Measurements from ENCODE around the gene PIGC. TPM values are rescaled to one million over a fixed set of nuclear protein-coding genes. Genes with fewer than 3 reads are reported as not detected.

The PIGC gene
- total RNA-seq, 1 experiment from 2014 or later: 26.1 TPM

DNA sequence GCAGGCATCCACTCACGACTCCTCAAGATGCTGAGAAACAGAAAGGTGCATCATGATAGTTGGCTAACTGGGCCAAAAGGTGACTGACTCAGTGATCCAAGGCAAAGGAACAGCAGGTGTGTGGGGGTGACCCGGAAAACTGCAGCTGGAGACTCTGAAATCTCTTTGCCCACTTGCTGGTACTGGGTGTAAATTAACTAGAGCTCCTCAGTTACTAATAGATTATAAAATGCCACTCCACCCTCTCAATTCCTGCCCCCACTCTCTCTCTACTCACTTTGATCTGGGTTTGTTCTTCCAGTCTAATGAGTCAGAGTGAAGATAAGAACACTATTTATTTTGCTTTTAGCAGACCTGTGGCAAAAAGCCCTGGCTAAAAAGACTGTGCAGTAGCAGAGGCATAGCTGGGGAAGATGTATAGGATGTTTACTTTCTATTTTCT lies 7.2 kb upstream of the PIGC start:
- CTCF ChIA-PET: interaction anchor here (1.0 to 3.1 kb wide), 4 partner anchors 10 to 269 kb away, joined by 3 to 21 read pairs (median 4); partner anchors contain the start of gene SUCO
- peak overlapping the region; percentile 68 for H3K4me3 Mint-ChIP-seq (ENCODE audit: unreplicated experiment)

GRCh38 chr1:172450524-172450885 lies 6.6 kb upstream of the PIGC start:
- CTCF ChIA-PET: interaction anchor here (0.7 to 3.1 kb wide), 6 partner anchors 10 to 275 kb away, joined by 3 to 21 read pairs (median 4); partner anchors contain the start of gene SUCO
- BruUV-seq (replicated peaks): no TSS peak
- Mint-ChIP-seq H3K27ac (ENCODE audit: unreplicated experiment) (peak overlapping the region; percentile 88), H3K9me3 (ENCODE audit: unreplicated experiment) (no peaks in the 10 kb centered on the region), H3K27me3 (ENCODE audit: insufficient read depth, unreplicated experiment) (no peaks in the 10 kb centered on the region), H3K4me1 (ENCODE audit: low read depth, unreplicated experiment) (peaks cover 61% of the 10 kb centered on the region), H3K36me3 (ENCODE audit: insufficient read depth, unreplicated experiment) (no peaks in the 10 kb centered on the region), H3K4me3 (ENCODE audit: unreplicated experiment) (peak overlapping the region; percentile 68)
- H3K4me1 ChIP-seq: peaks cover 70% of the 10 kb centered on the region
- H3K27me3 ChIP-seq (replicated peaks; ENCODE audit: control insufficient read depth, insufficient read depth, low read length): no peaks in the 10 kb centered on the region
- POLR2A ChIA-PET: interaction anchor here (0.6 to 3.2 kb wide), 3 partner anchors 10 to 82 kb away, joined by 3 to 42 read pairs (median 5); partner anchors contain the start of gene SUCO
- no peaks in the 10 kb centered on the region for H3K36me3 ChIP-seq (ENCODE audit: control insufficient read depth, insufficient read depth, low read length)
- peak overlapping the region; percentile 9 for H3K4me3 ChIP-seq (ENCODE audit: low read depth, low read length)
- TF ChIP-seq, protein P1, sequence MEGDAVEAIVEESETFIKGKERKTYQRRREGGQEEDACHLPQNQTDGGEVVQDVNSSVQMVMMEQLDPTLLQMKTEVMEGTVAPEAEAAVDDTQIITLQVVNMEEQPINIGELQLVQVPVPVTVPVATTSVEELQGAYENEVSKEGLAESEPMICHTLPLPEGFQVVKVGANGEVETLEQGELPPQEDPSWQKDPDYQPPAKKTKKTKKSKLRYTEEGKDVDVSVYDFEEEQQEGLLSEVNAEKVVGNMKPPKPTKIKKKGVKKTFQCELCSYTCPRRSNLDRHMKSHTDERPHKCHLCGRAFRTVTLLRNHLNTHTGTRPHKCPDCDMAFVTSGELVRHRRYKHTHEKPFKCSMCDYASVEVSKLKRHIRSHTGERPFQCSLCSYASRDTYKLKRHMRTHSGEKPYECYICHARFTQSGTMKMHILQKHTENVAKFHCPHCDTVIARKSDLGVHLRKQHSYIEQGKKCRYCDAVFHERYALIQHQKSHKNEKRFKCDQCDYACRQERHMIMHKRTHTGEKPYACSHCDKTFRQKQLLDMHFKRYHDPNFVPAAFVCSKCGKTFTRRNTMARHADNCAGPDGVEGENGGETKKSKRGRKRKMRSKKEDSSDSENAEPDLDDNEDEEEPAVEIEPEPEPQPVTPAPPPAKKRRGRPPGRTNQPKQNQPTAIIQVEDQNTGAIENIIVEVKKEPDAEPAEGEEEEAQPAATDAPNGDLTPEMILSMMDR (IDR thresholded peaks at IDR 0.05; ENCODE audit: insufficient read depth in 1 of 2, low read depth in 1 of 2, low read length in 1 of 2, severe bottlenecking in 1 of 2, unreplicated experiment in 1 of 2): no peak
- H3K9me3 ChIP-seq: no peaks in the 10 kb centered on the region
- peak; percentile 80 to 86 for DNase-seq
- intact Hi-C loops (cut with micrococcal nuclease; ENCODE audit: unreplicated experiment): loop anchor here (1.0 to 2.0 kb wide), 5 partner anchors 20 to 269 kb away; no protein-coding TSS in a partner anchor

More for the DNA sequence above, 7.2 kb upstream of the PIGC start:
- BruUV-seq (replicated peaks): no TSS peak
- Histone ChIP-seq H3K4me3 (ENCODE audit: low read depth, low read length) (peak overlapping the region; percentile 12; the same call in 1 of the 2 replicates), H3K9me3 (no peaks in the 10 kb centered on the region), H3K36me3 (ENCODE audit: control insufficient read depth, insufficient read depth, low read length) (no peaks in the 10 kb centered on the region), H3K4me1 (peaks cover 70% of the 10 kb centered on the region), H3K27me3 (replicated peaks; ENCODE audit: control insufficient read depth, insufficient read depth, low read length) (no peaks in the 10 kb centered on the region)
- POLR2A ChIA-PET: interaction anchor here (1.1 to 3.2 kb wide), 2 partner anchors 9 to 82 kb away, joined by 5 to 42 read pairs; partner anchors contain the start of gene SUCO
- Mint-ChIP-seq H3K9me3 (ENCODE audit: unreplicated experiment) (no peaks in the 10 kb centered on the region), H3K27ac (ENCODE audit: unreplicated experiment) (peak overlapping the region; percentile 88), H3K27me3 (ENCODE audit: insufficient read depth, unreplicated experiment) (no peaks in the 10 kb centered on the region), H3K36me3 (ENCODE audit: insufficient read depth, unreplicated experiment) (no peaks in the 10 kb centered on the region), H3K4me1 (ENCODE audit: low read depth, unreplicated experiment) (peaks cover 60% of the 10 kb centered on the region)
- peak; percentile 48 to 57 for DNase-seq
- intact Hi-C loops (cut with micrococcal nuclease; ENCODE audit: unreplicated experiment): loop anchor here (1.0 to 2.0 kb wide), 2 partner anchors 9 to 158 kb away; no protein-coding TSS in a partner anchor
- TF ChIP-seq, protein P1 (IDR thresholded peaks at IDR 0.05; ENCODE audit: insufficient read depth in 1 of 2, low read depth in 1 of 2, low read length in 1 of 2, severe bottlenecking in 1 of 2, unreplicated experiment in 1 of 2): no peak

GRCh38 chr1:172449585-172450523 lies 6.0 kb upstream of the PIGC start:
- Histone ChIP-seq H3K36me3 (ENCODE audit: control insufficient read depth, insufficient read depth, low read length) (no peaks in the 10 kb centered on the region), H3K27me3 (replicated peaks; ENCODE audit: control insufficient read depth, insufficient read depth, low read length) (no peaks in the 10 kb centered on the region), H3K4me1 (peaks cover 70% of the 10 kb centered on the region), H3K4me3 (ENCODE audit: low read depth, low read length) (peak overlapping the region; percentile 9), H3K9me3 (no peaks in the 10 kb centered on the region)
- peak overlapping the region; percentile 88 for H3K27ac Mint-ChIP-seq (ENCODE audit: unreplicated experiment)
- H3K27me3 Mint-ChIP-seq (ENCODE audit: insufficient read depth, unreplicated experiment): no peaks in the 10 kb centered on the region
- H3K4me3 Mint-ChIP-seq (ENCODE audit: unreplicated experiment): peak overlapping the region; percentile 68
- TF ChIP-seq, protein P1 (IDR thresholded peaks at IDR 0.05; ENCODE audit: insufficient read depth in 1 of 2, low read depth in 1 of 2, low read length in 1 of 2, severe bottlenecking in 1 of 2, unreplicated experiment in 1 of 2): peak; percentile 90 to 96
- H3K9me3 Mint-ChIP-seq (ENCODE audit: unreplicated experiment): no peaks in the 10 kb centered on the region
- ChIA-PET CTCF (interaction anchor here (0.6 to 3.1 kb wide), 10 partner anchors 18 to 448 kb away, joined by 3 to 21 read pairs (median 3); partner anchors contain the start of gene SUCO), POLR2A (interaction anchor here (0.6 to 3.2 kb wide), 4 partner anchors 11 to 83 kb away, joined by 3 to 42 read pairs (median 6); partner anchors contain the start of gene SUCO)
- intact Hi-C loops (cut with micrococcal nuclease; ENCODE audit: unreplicated experiment): loop anchor here (1.0 to 2.0 kb wide), 6 partner anchors 20 to 269 kb away; no protein-coding TSS in a partner anchor
- DNase-seq: peak; percentile 82 to 83
- H3K36me3 Mint-ChIP-seq (ENCODE audit: insufficient read depth, unreplicated experiment): no peaks in the 10 kb centered on the region
- peaks cover 63% of the 10 kb centered on the region for H3K4me1 Mint-ChIP-seq (ENCODE audit: low read depth, unreplicated experiment)
- TSS peak; percentile 52 for BruUV-seq (replicated peaks)
